SKM-1 treated with dmso at 0.1 percent for 144 hours (cell line): ENCODE measurements around the gene TMEM63A.
"Not testable (repeated sequence)": the region's sequence is repeated elsewhere in the genome, so short reads cannot be mapped to it uniquely, and the experiment has no call there.

Source experiments
- DNase-seq: peaks from one replicate; lab custom pipeline; 2025; ENCODE audit not compliant: unreplicated experiment; lab: John Stamatoyannopoulos, UW

The TMEM63A gene

GRCh38 chr1:225881959-225882693, at the start of gene TMEM63A:
TSS of gene TMEM63A (minus strand) at chr1:225882380. CDS start at chr1:225877580, 4,800 bp downstream.
- DNase-seq: peak; percentile 92

- no peak for DNase-seq
Observed at GRCh38 chr1:225931270-225932136, 49.3 kb upstream of the TMEM63A start.

- no peak for DNase-seq
Observed at GRCh38 chr1:225930566-225930965, 48.4 kb upstream of the TMEM63A start.

GRCh38 chr1:225929462-225929861, 47.3 kb upstream of the TMEM63A start:
- not testable (repeated sequence) for DNase-seq

GRCh38 chr1:225928186-225929175, 46.3 kb upstream of the TMEM63A start:
- DNase-seq: no peak

- DNase-seq: peak; percentile 76
Observed at GRCh38 chr1:225926551-225927113, 44.5 kb upstream of the TMEM63A start.

- peak; percentile 99 for DNase-seq
Observed at GRCh38 chr1:225923692-225924555, 41.7 kb upstream of the TMEM63A start, which contains the start of gene PYCR2. TSS of gene PYCR2 (minus strand) at chr1:225924250. CDS start at chr1:225924110, 140 bp downstream.

GRCh38 chr1:225923381-225923691, 41.2 kb upstream of the TMEM63A start:
- no peak for DNase-seq

- no peak for DNase-seq
Observed at GRCh38 chr1:225921734-225922709, 39.8 kb upstream of the TMEM63A start.

- DNase-seq: no peak
Observed at GRCh38 chr1:225919906-225920305, 37.7 kb upstream of the TMEM63A start.

- no peak for DNase-seq
Observed at GRCh38 chr1:225918280-225918679, 36.1 kb upstream of the TMEM63A start.

GRCh38 chr1:225917536-225917935, 35.4 kb upstream of the TMEM63A start:
- no peak for DNase-seq

GRCh38 chr1:225917101-225917500, 34.9 kb upstream of the TMEM63A start:
- DNase-seq: no peak

- no peak for DNase-seq
Observed at GRCh38 chr1:225915538-225915991, 33.4 kb upstream of the TMEM63A start.

- no peak for DNase-seq
Observed at GRCh38 chr1:225914947-225915346, 32.8 kb upstream of the TMEM63A start.

- DNase-seq: no peak
Observed at GRCh38 chr1:225914391-225914790, 32.2 kb upstream of the TMEM63A start.

- DNase-seq: no peak
Observed at GRCh38 chr1:225911191-225912130, 29.3 kb upstream of the TMEM63A start.
